ENCODE data around the gene NHEJ1. TPM values are rescaled to one million over a fixed set of nuclear protein-coding genes. Genes with fewer than 3 reads are reported as not detected.

Gene NHEJ1
- total and polyA plus RNA-seq, 12 donors, result 3.8 to 12.0 (median 7.1) TPM

DNA sequence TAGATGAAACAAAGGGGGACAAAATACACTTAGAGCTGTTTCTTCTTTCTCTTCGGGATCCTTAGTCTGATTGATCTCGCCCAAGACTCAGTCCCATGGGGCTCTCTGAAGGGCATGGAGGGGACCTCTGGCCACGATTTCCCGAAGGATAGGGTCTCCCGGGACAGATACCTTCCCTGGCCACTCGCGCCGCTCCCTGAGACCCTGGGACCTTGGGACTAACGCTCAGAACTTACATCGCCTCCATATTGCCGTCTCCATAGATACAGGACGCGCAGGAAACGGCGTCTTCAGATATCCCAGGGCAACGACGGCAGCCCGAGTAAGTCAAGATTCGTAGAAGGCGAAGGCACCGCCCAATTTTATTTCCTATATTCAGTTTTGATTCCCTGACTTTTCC is 119.4 kb downstream of the NHEJ1 start, which contains the start of gene CFAP65:
Gene CFAP65, minus strand, starts transcription at position 265 of the 400 bp plus-strand sequence. CDS start 2,468 bp downstream, outside the sequence.
- peaks cover 0 to 98% (median 86%) of the 10 kb centered on the region in 7 donors for H3K27me3 ChIP-seq
- H3K4me1 ChIP-seq, result peaks cover 0 to 8% (median 0%) of the 10 kb centered on the region in 9 donors
- H3K27ac ChIP-seq, result no peak within 1 kb of the TSS
- H3K36me3 ChIP-seq, result no peaks in the 10 kb centered on the region
- WGBS, 2 donors, result 1% methylated on average over 21 of the region's 21 CpGs
- no peaks in the 10 kb centered on the region for H3K9me3 ChIP-seq
- no peak for TF ChIP-seq CTCF (IDR thresholded peaks at IDR 0.05)
- intact Hi-C loops (cut with DNase I), result no loop called here
- DNase-seq, result no peak
- peak within 1 kb of the TSS in 6 of 10 donors; percentile 20 to 32 (median 29) for H3K4me3 ChIP-seq
- no peak for ATAC-seq

- Histone ChIP-seq H3K4me3 (no peak overlapping the region), H3K9me3 (no peaks in the 10 kb centered on the region), H3K36me3 (no peaks in the 10 kb centered on the region), H3K27ac (no peak overlapping the region), H3K27me3 (peaks cover 0 to 98% (median 77%) of the 10 kb centered on the region in 7 donors), H3K4me1 (peaks cover 0 to 8% (median 0%) of the 10 kb centered on the region in 9 donors)
- no peak for TF ChIP-seq CTCF (IDR thresholded peaks at IDR 0.05)
- DNase-seq, result no peak
- intact Hi-C loops (cut with DNase I), result no loop called here
- no peak for ATAC-seq
- WGBS, 2 donors, result 5 to 14% methylated on average over 1 of the region's 1 CpG
These were observed 122.0 kb downstream of the NHEJ1 start for GRCh38 chr2:219038600-219038999.

GRCh38 chr2:219037783-219038499 is 122.7 kb downstream of the NHEJ1 start:
- no peak overlapping the region for H3K4me3 ChIP-seq
- peaks cover 0 to 98% (median 76%) of the 10 kb centered on the region in 7 donors for H3K27me3 ChIP-seq
- DNase-seq (no peak), ATAC-seq (no peak)
- H3K9me3 ChIP-seq, result no peaks in the 10 kb centered on the region
- intact Hi-C loops (cut with DNase I), result no loop called here
- TF ChIP-seq CTCF (IDR thresholded peaks at IDR 0.05), result no peak
- no peak overlapping the region for H3K27ac ChIP-seq
- no peaks in the 10 kb centered on the region for H3K36me3 ChIP-seq
- H3K4me1 ChIP-seq, result peaks cover 0 to 8% (median 0%) of the 10 kb centered on the region in 9 donors
- 49 to 59% methylated on average over 8 of the region's 8 CpGs for WGBS, 2 donors

GRCh38 chr2:219035942-219036341 is 124.7 kb downstream of the NHEJ1 start:
- Histone ChIP-seq H3K4me1 (peaks cover 0 to 2% (median 0%) of the 10 kb centered on the region in 9 donors), H3K36me3 (no peaks in the 10 kb centered on the region), H3K9me3 (no peaks in the 10 kb centered on the region), H3K27me3 (peaks cover 0 to 96% (median 72%) of the 10 kb centered on the region in 7 donors), H3K27ac (no peak overlapping the region), H3K4me3 (no peak overlapping the region)
- 74 to 82% methylated on average over 2 of the region's 2 CpGs for WGBS, 2 donors
- no peak for TF ChIP-seq CTCF (IDR thresholded peaks at IDR 0.05)
- intact Hi-C loops (cut with DNase I), result no loop called here
- DNase-seq (no peak), ATAC-seq (no peak)

Data from heart right ventricle (tissue), 16 donors.